ENCODE results near the gene COA1.

DNA sequence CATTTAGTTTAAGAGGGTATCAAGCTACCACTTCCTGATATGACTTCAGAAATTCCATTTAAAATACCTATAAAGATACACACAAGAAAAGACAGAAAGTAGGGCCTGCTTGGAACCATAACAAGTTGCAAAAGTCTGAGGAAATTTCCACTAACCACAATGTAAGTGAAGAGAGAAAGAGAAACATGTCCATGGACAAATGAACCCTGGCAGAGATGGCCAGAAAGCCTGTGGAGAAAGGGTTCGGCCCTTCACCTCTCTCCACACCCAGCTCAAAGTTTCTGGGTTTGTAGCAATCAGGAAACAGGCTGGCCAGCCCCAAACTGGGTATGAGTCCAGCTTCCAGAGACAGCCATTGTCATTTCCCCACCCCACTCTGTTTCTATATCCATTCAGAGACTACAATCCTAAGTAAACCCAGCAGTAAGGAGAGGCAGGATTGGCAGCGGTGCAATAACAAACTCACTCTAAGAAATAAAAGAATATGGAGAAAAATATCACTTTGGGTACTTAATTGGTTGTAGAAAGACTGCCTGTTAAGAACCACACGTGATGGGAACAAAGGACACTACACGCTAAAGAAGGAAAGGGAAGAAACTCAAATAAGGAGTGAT, 75.3 kb downstream of the COA1 start:
- TF ChIP-seq, protein P1, sequence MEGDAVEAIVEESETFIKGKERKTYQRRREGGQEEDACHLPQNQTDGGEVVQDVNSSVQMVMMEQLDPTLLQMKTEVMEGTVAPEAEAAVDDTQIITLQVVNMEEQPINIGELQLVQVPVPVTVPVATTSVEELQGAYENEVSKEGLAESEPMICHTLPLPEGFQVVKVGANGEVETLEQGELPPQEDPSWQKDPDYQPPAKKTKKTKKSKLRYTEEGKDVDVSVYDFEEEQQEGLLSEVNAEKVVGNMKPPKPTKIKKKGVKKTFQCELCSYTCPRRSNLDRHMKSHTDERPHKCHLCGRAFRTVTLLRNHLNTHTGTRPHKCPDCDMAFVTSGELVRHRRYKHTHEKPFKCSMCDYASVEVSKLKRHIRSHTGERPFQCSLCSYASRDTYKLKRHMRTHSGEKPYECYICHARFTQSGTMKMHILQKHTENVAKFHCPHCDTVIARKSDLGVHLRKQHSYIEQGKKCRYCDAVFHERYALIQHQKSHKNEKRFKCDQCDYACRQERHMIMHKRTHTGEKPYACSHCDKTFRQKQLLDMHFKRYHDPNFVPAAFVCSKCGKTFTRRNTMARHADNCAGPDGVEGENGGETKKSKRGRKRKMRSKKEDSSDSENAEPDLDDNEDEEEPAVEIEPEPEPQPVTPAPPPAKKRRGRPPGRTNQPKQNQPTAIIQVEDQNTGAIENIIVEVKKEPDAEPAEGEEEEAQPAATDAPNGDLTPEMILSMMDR (IDR thresholded peaks at IDR 0.05; ENCODE audit: low read depth, low read length, poor library complexity, severe bottlenecking), result no peak
- no peak for TF ChIP-seq EZH2phosphoT487 (IDR thresholded peaks at IDR 0.05; ENCODE audit: borderline replicate concordance, low read length)
